IPS DF 6.9 (cell line): ENCODE measurements around the gene YAP1.
A peak's percentile ranks its signal among the peaks of the same experiment; 100 is the strongest.

Experiments used
- DNase-seq: peaks from one replicate; pipeline ENCODE4 v3.0.0-alpha.2; 2013; ENCODE audit warnings: low read depth, low spot score
- H3K27ac ChIP-seq: one replicate; pipeline ENCODE4 v1.5.1; 2013; ENCODE audit warnings: low read length, control low read depth
- H3K27me3 ChIP-seq: 2 replicates; pipeline ENCODE4 v1.6.1; 2013; ENCODE audit warnings: mild to moderate bottlenecking, low read length; ENCODE audit not compliant: control insufficient read depth, insufficient read depth
- H3K36me3 ChIP-seq: 2 replicates; pipeline ENCODE4 v1.6.1; 2013; ENCODE audit warnings: low read length; ENCODE audit not compliant: control insufficient read depth, insufficient read depth
- H3K4me1 ChIP-seq: 2 replicates; pipeline ENCODE4 v1.6.1; 2013; ENCODE audit warnings: low read length; ENCODE audit not compliant: control insufficient read depth, insufficient read depth
- H3K4me3 ChIP-seq: 2 replicates; pipeline ENCODE4 v1.5.1; 2013; ENCODE audit warnings: mild to moderate bottlenecking, low read length
- H3K9me3 ChIP-seq: 2 replicates; pipeline ENCODE4 v1.6.1; 2013; ENCODE audit warnings: low read length, inconsistent platforms; ENCODE audit not compliant: control insufficient read depth, insufficient read depth
- WGBS: extraction: QIAGEN DNeasy Blood & Tissue Kit; methylation state at CpG from one replicate; pipeline ENCODE4 v1.1.7; 2013; ENCODE audit warnings: mixed read lengths, missing lambda C conversion rate; ENCODE audit not compliant: insufficient read length, insufficient coverage; 5-methylcytosine and 5-hydroxymethylcytosine counted together

YAP1 gene

GRCh38 chr11:102186551-102187191 is 76.4 kb downstream of the YAP1 start:
- H3K27ac ChIP-seq: no peak overlapping the region
- no peak for DNase-seq
- no peak overlapping the region for H3K4me3 ChIP-seq
- H3K36me3 ChIP-seq: no peaks in the 10 kb centered on the region
- H3K9me3 ChIP-seq: no peaks in the 10 kb centered on the region
- no peaks in the 10 kb centered on the region for H3K27me3 ChIP-seq
- no peaks in the 10 kb centered on the region for H3K4me1 ChIP-seq
- no CpG with 5 or more reads among the region's 6 CpGs for WGBS

GRCh38 chr11:102187416-102188151 is 77.3 kb downstream of the YAP1 start:
- Histone ChIP-seq H3K36me3 (no peaks in the 10 kb centered on the region), H3K27ac (no peak overlapping the region), H3K4me1 (no peaks in the 10 kb centered on the region), H3K27me3 (no peaks in the 10 kb centered on the region), H3K9me3 (no peaks in the 10 kb centered on the region), H3K4me3 (no peak overlapping the region)
- DNase-seq: no peak
- WGBS: no CpG with 5 or more reads among the region's 8 CpGs

- no CpG with 5 or more reads among the region's 5 CpGs for WGBS
- no peaks in the 10 kb centered on the region for H3K9me3 ChIP-seq
- no peak overlapping the region for H3K4me3 ChIP-seq
- no peaks in the 10 kb centered on the region for H3K36me3 ChIP-seq
- no peak overlapping the region for H3K27ac ChIP-seq
- DNase-seq: no peak
- no peaks in the 10 kb centered on the region for H3K27me3 ChIP-seq
- H3K4me1 ChIP-seq: no peaks in the 10 kb centered on the region
Observed at GRCh38 chr11:102188488-102188887, 78.2 kb downstream of the YAP1 start.

DNA sequence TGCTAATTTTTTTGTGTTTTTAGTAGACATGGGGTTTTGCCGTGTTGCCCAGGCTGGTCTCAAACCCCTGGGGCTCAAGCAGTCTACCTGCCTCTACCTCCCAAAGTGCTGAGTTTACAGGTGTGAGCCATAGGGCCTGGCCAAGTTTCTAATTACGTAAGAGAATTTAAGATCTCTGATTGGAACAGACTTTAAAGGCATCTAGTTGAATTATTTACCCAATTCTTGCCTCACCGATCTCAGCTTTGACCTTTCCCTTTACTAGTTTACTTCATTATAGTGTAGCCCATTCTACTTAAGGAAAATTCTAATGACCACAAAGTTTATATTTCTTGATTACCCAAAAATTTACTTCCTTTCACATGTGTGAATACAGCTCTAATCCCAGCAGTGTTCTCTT is 81.6 kb downstream of the YAP1 start:
- Histone ChIP-seq H3K27me3 (no peaks in the 10 kb centered on the region), H3K27ac (no peak overlapping the region), H3K9me3 (no peaks in the 10 kb centered on the region; the same call in 1 of the 2 replicates), H3K4me3 (no peak overlapping the region), H3K4me1 (no peaks in the 10 kb centered on the region), H3K36me3 (no peaks in the 10 kb centered on the region)
- DNase-seq: no peak
- no CpG with 5 or more reads among the region's 3 CpGs for WGBS

DNA sequence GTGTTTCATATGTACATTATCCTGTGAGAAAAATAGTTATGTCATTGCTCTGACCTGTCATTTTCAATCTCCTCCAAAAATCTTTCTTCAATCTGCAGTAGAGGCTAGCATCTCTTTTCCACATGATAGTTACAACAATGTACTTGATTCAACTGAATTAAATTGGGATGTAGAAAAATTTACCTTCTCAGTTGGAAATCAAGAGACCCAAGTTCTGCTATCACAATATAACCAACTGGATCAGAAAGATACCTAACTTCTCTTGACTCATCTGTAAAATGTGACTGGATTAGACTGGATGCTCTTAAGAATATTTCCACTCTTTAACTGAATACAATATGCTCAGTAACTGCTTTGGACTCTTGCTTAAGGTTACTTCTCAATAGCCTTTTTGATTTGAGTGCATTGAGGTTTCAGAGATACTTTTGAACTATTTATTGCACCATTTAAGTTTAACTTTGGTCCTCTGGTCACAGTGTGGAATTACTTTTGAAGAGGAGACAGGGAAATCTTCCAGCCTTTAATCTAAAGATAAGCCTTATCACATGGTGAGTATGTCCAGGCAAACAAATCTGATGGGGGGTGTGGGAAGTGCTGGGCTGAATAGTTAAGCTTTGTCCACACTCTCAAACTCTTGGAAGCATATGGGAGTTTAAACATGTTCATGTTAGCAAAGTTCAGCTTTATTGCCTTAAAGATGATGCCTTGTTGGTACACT is 82.3 kb downstream of the YAP1 start:
- no peak for DNase-seq
- Histone ChIP-seq H3K27me3 (no peaks in the 10 kb centered on the region), H3K27ac (no peak overlapping the region), H3K4me1 (no peaks in the 10 kb centered on the region), H3K9me3 (no peaks in the 10 kb centered on the region; the same call in 1 of the 2 replicates), H3K4me3 (no peak overlapping the region), H3K36me3 (no peaks in the 10 kb centered on the region)

DNA sequence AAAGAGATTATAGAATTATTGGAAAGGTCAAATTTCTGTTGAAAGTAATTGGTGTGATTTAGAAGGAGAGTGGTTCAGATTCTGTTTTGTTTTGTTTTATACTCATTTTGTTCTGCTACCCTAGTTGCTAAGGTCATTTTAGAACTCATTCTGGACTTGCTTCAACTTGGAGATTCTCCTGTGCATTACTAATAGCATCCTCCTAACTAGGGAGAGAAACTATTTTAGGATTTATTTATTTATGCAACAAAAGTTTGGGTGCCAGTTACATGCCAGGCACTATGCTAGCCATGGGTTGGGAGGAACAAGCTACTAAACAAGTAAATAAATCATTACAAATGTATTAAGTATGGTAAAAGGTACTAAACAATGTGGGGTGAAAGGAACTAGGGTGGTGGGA is 84.0 kb downstream of the YAP1 start:
- no peak overlapping the region for H3K27ac ChIP-seq
- no peak overlapping the region for H3K4me3 ChIP-seq
- DNase-seq: no peak
- no peaks in the 10 kb centered on the region; the same call in 1 of the 2 replicates for H3K9me3 ChIP-seq
- H3K4me1 ChIP-seq: no peaks in the 10 kb centered on the region; the same call in 1 of the 2 replicates
- H3K36me3 ChIP-seq: no peaks in the 10 kb centered on the region
- no peaks in the 10 kb centered on the region for H3K27me3 ChIP-seq

- Histone ChIP-seq H3K4me3 (no peak overlapping the region), H3K9me3 (no peaks in the 10 kb centered on the region; the same call in 1 of the 2 replicates), H3K27me3 (no peaks in the 10 kb centered on the region), H3K4me1 (no peaks in the 10 kb centered on the region; the same call in 1 of the 2 replicates), H3K27ac (no peak overlapping the region), H3K36me3 (no peaks in the 10 kb centered on the region)
- no CpG with 5 or more reads among the region's 1 CpG for WGBS
- DNase-seq: no peak
Observed at GRCh38 chr11:102194990-102195389, 84.7 kb downstream of the YAP1 start.

DNA sequence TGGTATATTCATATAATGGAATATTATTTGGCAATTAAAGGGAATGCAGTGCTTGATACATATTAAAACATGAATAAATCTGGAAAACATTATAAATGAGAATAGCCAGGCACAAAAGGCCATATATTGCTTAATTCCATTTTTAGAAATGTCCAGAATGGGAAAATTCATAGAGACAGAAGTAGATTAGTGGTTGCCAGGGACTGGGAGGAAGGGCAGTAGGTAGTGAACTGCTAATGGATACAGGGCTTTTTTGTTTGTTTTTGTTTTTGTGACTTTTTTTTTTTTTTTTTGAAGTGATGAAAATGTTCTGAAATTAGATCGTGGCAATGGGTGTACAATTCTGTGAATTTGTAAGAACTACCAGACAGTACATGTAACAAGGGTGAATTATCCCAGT is 86.1 kb downstream of the YAP1 start:
- Histone ChIP-seq H3K9me3 (no peaks in the 10 kb centered on the region; the same call in 1 of the 2 replicates), H3K27ac (no peak overlapping the region), H3K4me1 (no peaks in the 10 kb centered on the region; the same call in 1 of the 2 replicates), H3K36me3 (no peaks in the 10 kb centered on the region), H3K27me3 (no peaks in the 10 kb centered on the region), H3K4me3 (no peak overlapping the region)
- no peak for DNase-seq
- no CpG with 5 or more reads among the region's 1 CpG for WGBS

DNA sequence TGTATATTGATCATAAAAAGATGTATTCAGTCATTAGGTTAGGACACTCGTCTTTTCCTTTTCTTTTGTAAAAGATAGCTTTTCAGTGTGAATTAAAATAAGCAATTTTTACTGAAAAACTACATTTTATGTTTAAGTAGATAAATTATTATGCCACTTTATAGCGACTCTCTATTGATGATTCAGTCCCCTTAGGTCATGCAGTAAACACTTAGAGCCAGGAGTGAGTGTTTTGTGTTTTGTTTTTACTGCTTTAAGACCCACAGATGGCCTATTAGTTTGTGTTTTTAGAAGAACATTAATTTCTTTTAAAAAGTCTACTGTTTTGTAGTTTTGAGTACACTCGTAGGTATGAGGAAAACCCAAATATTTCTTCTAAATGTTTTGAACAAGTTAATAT is 86.6 kb downstream of the YAP1 start:
- H3K4me1 ChIP-seq: peaks cover under 1% of the 10 kb centered on the region; the same call in 1 of the 2 replicates

GRCh38 chr11:102197670-102198139 is 87.5 kb downstream of the YAP1 start:
- DNase-seq: peak; percentile 61
- Histone ChIP-seq H3K27ac (no peak overlapping the region), H3K36me3 (no peaks in the 10 kb centered on the region)

More for the DNA sequence above, 86.6 kb downstream of the YAP1 start:
- no peaks in the 10 kb centered on the region; the same call in 1 of the 2 replicates for H3K9me3 ChIP-seq
- no peak for DNase-seq
- no peak overlapping the region for H3K27ac ChIP-seq
- no peaks in the 10 kb centered on the region for H3K27me3 ChIP-seq
- no peak overlapping the region for H3K4me3 ChIP-seq
- no peaks in the 10 kb centered on the region for H3K36me3 ChIP-seq
- WGBS: no CpG with 5 or more reads among the region's 3 CpGs

More at GRCh38 chr11:102197670-102198139, 87.5 kb downstream of the YAP1 start:
- Histone ChIP-seq H3K4me1 (peaks cover 2% of the 10 kb centered on the region), H3K27me3 (no peaks in the 10 kb centered on the region), H3K4me3 (no peak overlapping the region), H3K9me3 (no peaks in the 10 kb centered on the region; the same call in 1 of the 2 replicates)
- WGBS: no CpG with 5 or more reads among the region's 2 CpGs
